Osteoblast (primary cell): ENCODE results near the gene ING1. TPM values are rescaled to one million over a fixed set of nuclear protein-coding genes. Genes with fewer than 3 reads are reported as not detected.

ENCODE experiments used
- DNase-seq: peaks from one replicate; pipeline ENCODE4 v3.0.0; 2011; ENCODE audit warnings: low spot score, mixed read lengths; ENCODE audit not compliant: insufficient read length; ENCODE audit errors: missing footprints
- H2AFZ ChIP-seq: 2 replicates; pipeline ENCODE4 v1.6.0; 2011; ENCODE audit warnings: mild to moderate bottlenecking, low read length
- H3K27ac ChIP-seq: 2 replicates; pipeline ENCODE4 v1.5.1; 2011; ENCODE audit warnings: mild to moderate bottlenecking, low read depth, low read length, moderate library complexity
- H3K27me3 ChIP-seq: 2 replicates; pipeline ENCODE4 v1.6.0; 2012; ENCODE audit warnings: mild to moderate bottlenecking, control low read depth, inconsistent platforms, low read length, moderate library complexity; ENCODE audit not compliant: insufficient read depth
- H3K36me3 ChIP-seq: 2 replicates; pipeline ENCODE4 v1.5.1; 2011; ENCODE audit warnings: mild to moderate bottlenecking, low read length, control low read depth, moderate library complexity; ENCODE audit not compliant: insufficient read depth
- H3K4me1 ChIP-seq: 2 replicates; pipeline ENCODE4 v1.5.1; 2011; ENCODE audit warnings: mild to moderate bottlenecking, low read length, control low read depth, moderate library complexity; ENCODE audit not compliant: insufficient read depth
- H3K4me2 ChIP-seq: 2 replicates; pipeline ENCODE4 v1.6.0; 2011; ENCODE audit warnings: mild to moderate bottlenecking, low read length; ENCODE audit not compliant: insufficient read depth
- H3K4me3 ChIP-seq: fragments of 200-600 bp; sonication (generic); 3 replicates; pipeline ENCODE4 v1.5.1; 2012; ENCODE audit warnings: mild to moderate bottlenecking, low read length, inconsistent platforms; ENCODE audit not compliant: insufficient read depth
- H3K79me2 ChIP-seq: 2 replicates; pipeline ENCODE4 v1.6.0; 2012; ENCODE audit warnings: mild to moderate bottlenecking, low read length, control low read depth, inconsistent platforms; ENCODE audit not compliant: insufficient read depth
- H3K9me3 ChIP-seq: 2 replicates; pipeline ENCODE4 v1.5.1; 2011; ENCODE audit warnings: low read depth, low read length, control low read depth
- H4K20me1 ChIP-seq: 2 replicates; pipeline ENCODE4 v1.6.0; 2012; ENCODE audit warnings: mild to moderate bottlenecking, low read length, control low read depth; ENCODE audit not compliant: insufficient read depth
- total RNA-seq: library from RNA; depleted of rRNA; stranded (reverse); fragments of >200 nt; gene quantifications from 2 replicates; pipeline ENCODE4 v1.2.3, GENCODE V29; 2012
- TF ChIP-seq, protein P1 (sequence below): IDR thresholded peaks from 2 replicates; pipeline ENCODE4 v1.5.1; 2011; ENCODE audit warnings: mild to moderate bottlenecking, low read depth, low read length, moderate library complexity; ENCODE audit errors: extremely low read depth

The ING1 gene
- total RNA-seq, 1 donor: 10.5 TPM

- H4K20me1 ChIP-seq: peaks cover 14% of the 10 kb centered on the region
- no peak overlapping the region for H3K4me3 ChIP-seq
- no peak overlapping the region for H3K4me2 ChIP-seq
- no peaks in the 10 kb centered on the region for H3K27me3 ChIP-seq
- TF ChIP-seq, protein P1, sequence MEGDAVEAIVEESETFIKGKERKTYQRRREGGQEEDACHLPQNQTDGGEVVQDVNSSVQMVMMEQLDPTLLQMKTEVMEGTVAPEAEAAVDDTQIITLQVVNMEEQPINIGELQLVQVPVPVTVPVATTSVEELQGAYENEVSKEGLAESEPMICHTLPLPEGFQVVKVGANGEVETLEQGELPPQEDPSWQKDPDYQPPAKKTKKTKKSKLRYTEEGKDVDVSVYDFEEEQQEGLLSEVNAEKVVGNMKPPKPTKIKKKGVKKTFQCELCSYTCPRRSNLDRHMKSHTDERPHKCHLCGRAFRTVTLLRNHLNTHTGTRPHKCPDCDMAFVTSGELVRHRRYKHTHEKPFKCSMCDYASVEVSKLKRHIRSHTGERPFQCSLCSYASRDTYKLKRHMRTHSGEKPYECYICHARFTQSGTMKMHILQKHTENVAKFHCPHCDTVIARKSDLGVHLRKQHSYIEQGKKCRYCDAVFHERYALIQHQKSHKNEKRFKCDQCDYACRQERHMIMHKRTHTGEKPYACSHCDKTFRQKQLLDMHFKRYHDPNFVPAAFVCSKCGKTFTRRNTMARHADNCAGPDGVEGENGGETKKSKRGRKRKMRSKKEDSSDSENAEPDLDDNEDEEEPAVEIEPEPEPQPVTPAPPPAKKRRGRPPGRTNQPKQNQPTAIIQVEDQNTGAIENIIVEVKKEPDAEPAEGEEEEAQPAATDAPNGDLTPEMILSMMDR: no peak
- H3K79me2 ChIP-seq: peaks cover 57% of the 10 kb centered on the region
- no peaks in the 10 kb centered on the region for H3K9me3 ChIP-seq
- H3K36me3 ChIP-seq: peaks cover 70% of the 10 kb centered on the region
- no peak overlapping the region for H3K27ac ChIP-seq
- H3K4me1 ChIP-seq: peaks cover under 1% of the 10 kb centered on the region
- DNase-seq: no peak
- no peak overlapping the region for H2AFZ ChIP-seq
Measured at GRCh38 chr13:110696776-110697175, 16.7 kb upstream of the ING1 start.

GRCh38 chr13:110697842-110698241, 15.7 kb upstream of the ING1 start:
- peaks cover 14% of the 10 kb centered on the region for H4K20me1 ChIP-seq
- no peak overlapping the region for H3K4me2 ChIP-seq
- no peaks in the 10 kb centered on the region for H3K27me3 ChIP-seq
- DNase-seq: no peak
- H3K4me3 ChIP-seq: no peak overlapping the region
- peaks cover 68% of the 10 kb centered on the region for H3K79me2 ChIP-seq
- no peaks in the 10 kb centered on the region for H3K9me3 ChIP-seq
- peaks cover 11% of the 10 kb centered on the region for H3K4me1 ChIP-seq
- H3K27ac ChIP-seq: no peak overlapping the region
- TF ChIP-seq, protein P1: no peak
- no peak overlapping the region for H2AFZ ChIP-seq
- peaks cover 71% of the 10 kb centered on the region for H3K36me3 ChIP-seq

- Histone ChIP-seq H2AFZ (no peak overlapping the region), H3K79me2 (peaks cover 71% of the 10 kb centered on the region), H3K4me3 (no peak overlapping the region), H4K20me1 (peaks cover 18% of the 10 kb centered on the region), H3K27me3 (no peaks in the 10 kb centered on the region), H3K4me2 (no peak overlapping the region), H3K9me3 (no peaks in the 10 kb centered on the region), H3K36me3 (peaks cover 68% of the 10 kb centered on the region), H3K4me1 (peaks cover 19% of the 10 kb centered on the region), H3K27ac (no peak overlapping the region)
- TF ChIP-seq, protein P1: no peak
- DNase-seq: no peak
Measured at GRCh38 chr13:110698689-110699088, 14.8 kb upstream of the ING1 start.

DNA sequence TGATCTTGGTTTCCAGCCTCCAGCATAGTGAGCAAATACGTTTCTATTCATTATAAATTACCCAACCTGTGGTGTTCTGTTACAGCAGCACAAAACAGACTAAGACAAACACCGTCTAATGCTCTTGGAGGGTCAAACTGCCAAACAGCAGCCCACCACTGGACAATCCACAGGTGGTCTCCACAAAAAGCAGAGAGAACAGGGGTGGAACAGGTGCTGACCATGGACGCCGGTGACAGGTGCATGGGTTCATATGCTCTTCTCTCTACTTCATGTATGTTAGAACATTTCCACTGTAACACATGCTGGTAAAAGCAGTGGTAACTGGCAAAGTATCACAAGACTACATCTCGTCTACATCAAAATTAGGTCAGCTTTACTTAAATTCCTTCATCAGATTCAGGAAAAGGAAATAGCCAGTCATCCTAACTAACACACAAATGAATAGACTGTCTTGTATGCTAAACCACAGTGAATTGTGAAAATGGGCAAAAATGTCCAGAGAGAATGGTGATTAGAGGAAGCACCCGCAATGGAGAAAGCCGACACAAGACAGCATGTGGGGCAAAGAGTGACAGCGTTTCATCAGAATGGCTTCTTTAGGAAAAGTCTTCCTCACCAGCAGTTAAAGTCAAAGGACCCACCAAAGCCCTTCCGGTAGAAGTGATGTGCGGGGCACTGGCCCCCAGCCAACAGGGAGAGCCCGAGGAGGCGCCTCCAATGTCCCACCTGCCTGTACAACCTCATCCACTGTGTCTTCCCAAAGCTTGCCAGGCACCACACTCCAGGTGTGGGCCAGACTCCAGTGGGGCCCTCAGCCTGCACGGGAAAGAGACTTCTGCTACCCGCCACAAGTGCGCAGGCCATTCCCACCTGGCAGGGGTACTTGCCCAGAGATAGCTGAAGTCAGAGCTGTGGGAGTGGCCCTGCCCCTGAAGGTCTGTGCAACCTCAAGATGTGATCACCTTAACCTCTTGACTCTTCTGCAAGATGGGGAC, 14.1 kb upstream of the ING1 start:
- peaks cover 18% of the 10 kb centered on the region for H4K20me1 ChIP-seq
- H3K4me2 ChIP-seq: no peak overlapping the region
- no peak overlapping the region for H2AFZ ChIP-seq
- TF ChIP-seq, protein P1: no peak
- no peak overlapping the region for H3K27ac ChIP-seq
- no peak for DNase-seq
- H3K79me2 ChIP-seq: peaks cover 77% of the 10 kb centered on the region
- H3K4me1 ChIP-seq: peaks cover 26% of the 10 kb centered on the region
- no peak overlapping the region for H3K4me3 ChIP-seq
- H3K36me3 ChIP-seq: peaks cover 68% of the 10 kb centered on the region
- H3K9me3 ChIP-seq: no peaks in the 10 kb centered on the region
- H3K27me3 ChIP-seq: no peaks in the 10 kb centered on the region
